Fibroblast of lung (primary cell): Measurements from ENCODE around the gene CRIP1. TPM values are rescaled to one million over a fixed set of nuclear protein-coding genes. Genes with fewer than 3 reads are reported as not detected.

Experiments
- DNase-seq, 2 donors: peaks; one replicate each; pipeline versions ENCODE4 v3.0.0 to v3.0.0-alpha.2; 2010; ENCODE audit warnings: low read depth in 2 of 2
- H2AFZ ChIP-seq: 2 replicates; pipeline ENCODE4 v1.5.1; 2012; ENCODE audit warnings: low read length, control low read depth, inconsistent platforms
- H3K27ac ChIP-seq: 2 replicates; pipeline ENCODE4 v1.5.1; 2011; ENCODE audit warnings: low read length, control low read depth; ENCODE audit not compliant: insufficient read depth
- H3K27me3 ChIP-seq: 2 replicates; pipeline ENCODE4 v1.5.1; 2011; ENCODE audit warnings: mild to moderate bottlenecking, low read length; ENCODE audit not compliant: control insufficient read depth, insufficient read depth
- H3K36me3 ChIP-seq: 2 replicates; pipeline ENCODE4 v1.5.1; 2011; ENCODE audit warnings: low read length; ENCODE audit not compliant: control insufficient read depth, insufficient read depth
- H3K4me1 ChIP-seq: 2 replicates; pipeline ENCODE4 v1.5.1; 2011; ENCODE audit warnings: low read length; ENCODE audit not compliant: control insufficient read depth, insufficient read depth; ENCODE audit errors: extremely low read depth
- H3K4me2 ChIP-seq: 2 replicates; pipeline ENCODE4 v1.5.1; 2011; ENCODE audit warnings: low read length, control low read depth; ENCODE audit not compliant: insufficient read depth; ENCODE audit errors: extremely low read depth
- H3K4me3 ChIP-seq, 4 experiments: fragments of 200-600 bp in 1 of 4; sonication (generic) in 1 of 4; replicated peaks in 1 of 4; 2 replicates each; pipeline ENCODE4 v1.5.1; 2011 to 2016; ENCODE audit warnings: low read length in 4 of 4, low read depth in 3 of 4, mild to moderate bottlenecking in 3 of 4, control low read depth in 2 of 4, inconsistent platforms in 1 of 4, mixed read lengths in 1 of 4; ENCODE audit not compliant: insufficient read depth in 1 of 4; ENCODE audit errors: control extremely low read depth in 1 of 4
- H3K79me2 ChIP-seq: 2 replicates; pipeline ENCODE4 v1.5.1; 2012; ENCODE audit warnings: mild to moderate bottlenecking, low read length, inconsistent platforms; ENCODE audit not compliant: control insufficient read depth, insufficient read depth
- H3K9ac ChIP-seq: 2 replicates; pipeline ENCODE4 v1.5.1; 2011; ENCODE audit warnings: mild to moderate bottlenecking, low read length, control low read depth; ENCODE audit not compliant: insufficient read depth
- H3K9me3 ChIP-seq: 2 replicates; pipeline ENCODE4 v1.5.1; 2012; ENCODE audit warnings: low read depth, low read length; ENCODE audit not compliant: control insufficient read depth, insufficient read depth
- H4K20me1 ChIP-seq: 2 replicates; pipeline ENCODE4 v1.5.1; 2011; ENCODE audit warnings: low read length; ENCODE audit not compliant: control insufficient read depth, insufficient read depth; ENCODE audit errors: extremely low read depth
- CTCF ChIP-seq, 2 donors: IDR thresholded peaks in 1 of 2; conservative IDR thresholded peaks in 1 of 2; 1 replicate in 1 of 2; 2 replicates in 1 of 2; pipeline ENCODE4 v1.5.1; 2011 to 2012; ENCODE audit warnings: low read length in 2 of 2, control low read depth in 1 of 2, inconsistent platforms in 1 of 2, low read depth in 1 of 2, mild to moderate bottlenecking in 1 of 2
- EZH2 ChIP-seq: IDR thresholded peaks from 2 replicates; pipeline ENCODE4 v1.5.1; 2012; ENCODE audit warnings: low read length, control low read depth, mild to moderate bottlenecking; ENCODE audit errors: missing control alignments
- polyA plus RNA-seq, 2 donors: library from polyadenylated mRNA; depleted of rRNA in 1 of 2; stranded (reverse) in 1 of 2; unstranded in 1 of 2; fragments of >200 nt; gene quantifications; 2 replicates each; pipeline ENCODE4 v1.2.1, GENCODE V29; 2011 to 2012; ENCODE audit warnings: missing spikeins in 1 of 2
- total RNA-seq: library from RNA; depleted of rRNA; stranded (reverse); fragments of >200 nt; gene quantifications from 2 replicates; pipeline ENCODE4 v1.2.1, GENCODE V29; 2014

CRIP1 gene
- total and polyA plus RNA-seq, 2 donors (not counting 1 experiment from before 2014, with no cell fraction given) = 2.5 to 3.0 TPM

- Histone ChIP-seq H3K9ac (no peak overlapping the region), H3K9me3 (no peaks in the 10 kb centered on the region), H2AFZ (no peak overlapping the region), H3K36me3 (no peaks in the 10 kb centered on the region), H4K20me1 (no peaks in the 10 kb centered on the region), H3K79me2 (no peaks in the 10 kb centered on the region), H3K4me3 (no peak overlapping the region), H3K27me3 (peaks cover 5% of the 10 kb centered on the region), H3K4me2 (no peak overlapping the region), H3K27ac (no peak overlapping the region), H3K4me1 (no peaks in the 10 kb centered on the region)
- no peak for TF ChIP-seq CTCF (conservative IDR thresholded peaks at IDR 0.05 in 1 of 2, IDR thresholded peaks at IDR 0.05 in 1 of 2; ENCODE audit: low read depth in 1 of 2, low read length in 2 of 2)
- TF ChIP-seq EZH2 = no peak
- no peak for DNase-seq
These were observed 43.8 kb downstream of the CRIP1 start for GRCh38 chr14:105530285-105531087.

- H3K4me1 ChIP-seq = no peaks in the 10 kb centered on the region
- H4K20me1 ChIP-seq = no peaks in the 10 kb centered on the region
- DNase-seq = no peak
These were observed 44.6 kb downstream of the CRIP1 start for GRCh38 chr14:105531088-105531893.

More at GRCh38 chr14:105531088-105531893, 44.6 kb downstream of the CRIP1 start:
- TF ChIP-seq EZH2 = no peak
- TF ChIP-seq CTCF (conservative IDR thresholded peaks at IDR 0.05 in 1 of 2, IDR thresholded peaks at IDR 0.05 in 1 of 2; ENCODE audit: low read depth in 1 of 2, low read length in 2 of 2) = no peak
- Histone ChIP-seq H2AFZ (no peak overlapping the region), H3K4me2 (no peak overlapping the region), H3K27me3 (peaks cover 2% of the 10 kb centered on the region), H3K4me3 (no peak overlapping the region), H3K36me3 (no peaks in the 10 kb centered on the region), H3K9ac (no peak overlapping the region), H3K27ac (no peak overlapping the region), H3K79me2 (no peaks in the 10 kb centered on the region), H3K9me3 (no peaks in the 10 kb centered on the region)
